ENCODE data around the gene AMER3. TPM values are rescaled to one million over a fixed set of nuclear protein-coding genes. Genes with fewer than 3 reads are reported as not detected.

The AMER3 gene
- total and polyA plus RNA-seq, 2 experiments from 2014 or later = 0.05 to 0.49 TPM

GRCh38 chr2:130791617-130791939 lies 36.2 kb downstream of the AMER3 start:
- Histone ChIP-seq H3K27me3 (ENCODE audit: insufficient read depth) (no peaks in the 10 kb centered on the region), H3K27ac (ENCODE audit: low read depth) (no peak overlapping the region), H3K4me2 (no peak overlapping the region), H3K36me3 (ENCODE audit: insufficient read depth) (no peaks in the 10 kb centered on the region), H3K79me2 (replicated peaks; ENCODE audit: insufficient read depth) (no peaks in the 10 kb centered on the region), H4K20me1 (replicated peaks; ENCODE audit: insufficient read depth) (no peaks in the 10 kb centered on the region), H3K9me2 (ENCODE audit: insufficient read depth) (no peaks in the 10 kb centered on the region), H3K4me3 (no peak overlapping the region), H2AFZ (no peak overlapping the region), H3K4me1 (ENCODE audit: insufficient read depth) (no peaks in the 10 kb centered on the region), H3F3A (replicated peaks; ENCODE audit: low read depth) (no peaks in the 10 kb centered on the region)
- Mint-ChIP-seq H3K27ac (no peak overlapping the region), H3K9me3 (no peaks in the 10 kb centered on the region), H3K36me3 (ENCODE audit: low read depth) (no peaks in the 10 kb centered on the region), H3K4me3 (no peak overlapping the region), H3K4me1 (peaks cover 5% of the 10 kb centered on the region; the same call in 2 of the 3 replicates), H3K27me3 (ENCODE audit: insufficient read depth, low read depth, poor library complexity) (peaks cover 2% of the 10 kb centered on the region)
- no peak for DNase-seq (ENCODE audit: low spot score)
- no peak for ATAC-seq
- no peak for TF ChIP-seq EZH2phosphoT487 (IDR thresholded peaks at IDR 0.05; ENCODE audit: unreplicated experiment)
- TF ChIP-seq ZNF114 (CRISPR knock-in tag; IDR thresholded peaks at IDR 0.05) = no peak
- no peak for TF ChIP-seq EZH2 (IDR thresholded peaks at IDR 0.05; ENCODE audit: low read depth, unreplicated experiment)
- no peak for TF ChIP-seq JUNB (IDR thresholded peaks at IDR 0.05; ENCODE audit: unreplicated experiment)
- no peak for TF ChIP-seq ZNF462 (CRISPR knock-in tag; IDR thresholded peaks at IDR 0.05)
- no peak for TF ChIP-seq ZNF331 (CRISPR knock-in tag; IDR thresholded peaks at IDR 0.05; ENCODE audit: low read depth)
- no peak for TF ChIP-seq POLR2AphosphoS5 (IDR thresholded peaks at IDR 0.05; ENCODE audit: low read depth)
- TF ChIP-seq ETS1 (IDR thresholded peaks at IDR 0.05) = no peak
- TF ChIP-seq CREB1 (CRISPR knock-in tag; IDR thresholded peaks at IDR 0.05; ENCODE audit: low read depth) = no peak
- TF ChIP-seq REST (IDR thresholded peaks at IDR 0.05; ENCODE audit: unreplicated experiment) = no peak
- no peak for TF ChIP-seq NANOG (IDR thresholded peaks at IDR 0.05; ENCODE audit: borderline replicate concordance)
- no peak for TF ChIP-seq STAT1 (IDR thresholded peaks at IDR 0.05; ENCODE audit: unreplicated experiment)
- TF ChIP-seq CTCF (conservative IDR thresholded peaks at IDR 0.05; ENCODE audit: low read depth in 2 of 2) = no peak
